ENCODE results near the gene HOTAIR. TPM values are rescaled to one million over a fixed set of nuclear protein-coding genes. Genes with fewer than 3 reads are reported as not detected.

HOTAIR gene
- total RNA-seq, 6 donors from 2014 or later: not detected

GRCh38 chr12:53993162-53994008 lies 18.6 kb upstream of the HOTAIR start:
- Histone ChIP-seq H3K36me3 (no peaks in the 10 kb centered on the region), H3K4me1 (peaks cover 25 to 40% (median 31%) of the 10 kb centered on the region in 4 donors), H3K9me3 (no peaks in the 10 kb centered on the region), H3K4me3 (no peak overlapping the region), H3K27ac (no peak overlapping the region), H3K27me3 (peaks cover 2 to 84% (median 55%) of the 10 kb centered on the region in 4 donors)
- no peak for TF ChIP-seq CTCF (IDR thresholded peaks at IDR 0.05)
- TF ChIP-seq EP300 (IDR thresholded peaks at IDR 0.05): no peak
- no peak for TF ChIP-seq POLR2AphosphoS5 (IDR thresholded peaks at IDR 0.05)
- no peak for TF ChIP-seq POLR2A (IDR thresholded peaks at IDR 0.05)
- 22 to 27% methylated on average over 18 of the region's 18 CpGs for WGBS, 2 donors
- DNase-seq (no peak), ATAC-seq (ENCODE audit: low FRiP score in 2 of 2) (no peak)

- DNase-seq: no peak
- H3K27me3 ChIP-seq: peaks cover 2 to 84% (median 51%) of the 10 kb centered on the region in 4 donors
- no peaks in the 10 kb centered on the region for H3K36me3 ChIP-seq
- H3K27ac ChIP-seq: no peak overlapping the region
- TF ChIP-seq POLR2A (IDR thresholded peaks at IDR 0.05): no peak
- no peak for TF ChIP-seq CTCF (IDR thresholded peaks at IDR 0.05)
- TF ChIP-seq POLR2AphosphoS5 (IDR thresholded peaks at IDR 0.05): no peak
- no peak for TF ChIP-seq EP300 (IDR thresholded peaks at IDR 0.05)
- no peaks in the 10 kb centered on the region for H3K9me3 ChIP-seq
- H3K4me1 ChIP-seq: peaks cover 24 to 38% (median 29%) of the 10 kb centered on the region in 4 donors
- H3K4me3 ChIP-seq: no peak overlapping the region
- no peak for ATAC-seq (ENCODE audit: low FRiP score in 2 of 2)
- 15 to 30% methylated on average over 7 of the region's 7 CpGs for WGBS, 2 donors
These were observed 17.7 kb upstream of the HOTAIR start for GRCh38 chr12:53992377-53992889.

GRCh38 chr12:53991077-53991460 lies 16.3 kb upstream of the HOTAIR start:
- Histone ChIP-seq H3K27ac (no peak overlapping the region), H3K4me3 (no peak overlapping the region), H3K27me3 (peaks cover 0 to 89% (median 50%) of the 10 kb centered on the region in 4 donors), H3K36me3 (no peaks in the 10 kb centered on the region), H3K4me1 (peaks cover 22 to 31% (median 27%) of the 10 kb centered on the region in 4 donors), H3K9me3 (no peaks in the 10 kb centered on the region)
- no peak for DNase-seq
- WGBS, 2 donors: 1 to 2% methylated on average over 8 of the region's 8 CpGs
- TF ChIP-seq CTCF (IDR thresholded peaks at IDR 0.05) (no peak), EP300 (IDR thresholded peaks at IDR 0.05) (no peak), POLR2A (IDR thresholded peaks at IDR 0.05) (no peak), POLR2AphosphoS5 (IDR thresholded peaks at IDR 0.05) (no peak)
- no peak for ATAC-seq (ENCODE audit: low FRiP score in 2 of 2)

GRCh38 chr12:53990311-53991076 lies 15.7 kb upstream of the HOTAIR start:
- Histone ChIP-seq H3K36me3 (no peaks in the 10 kb centered on the region), H3K4me3 (no peak overlapping the region), H3K9me3 (no peaks in the 10 kb centered on the region), H3K4me1 (peaks cover 24 to 31% (median 28%) of the 10 kb centered on the region in 4 donors), H3K27me3 (peaks cover 0 to 93% (median 52%) of the 10 kb centered on the region in 4 donors), H3K27ac (no peak overlapping the region)
- WGBS, 2 donors: 8 to 9% methylated on average over 13 to 26 of the region's 27 CpGs
- TF ChIP-seq CTCF (IDR thresholded peaks at IDR 0.05): no peak
- no peak for TF ChIP-seq EP300 (IDR thresholded peaks at IDR 0.05)
- no peak for TF ChIP-seq POLR2A (IDR thresholded peaks at IDR 0.05)
- TF ChIP-seq POLR2AphosphoS5 (IDR thresholded peaks at IDR 0.05): no peak
- ATAC-seq (ENCODE audit: low FRiP score in 2 of 2) (no peak), DNase-seq (no peak)

All from upper lobe of left lung (tissue), 6 donors.